ENCODE data around the gene COQ4.
"Not testable (repeated sequence)": the region's sequence is repeated elsewhere in the genome, so short reads cannot be mapped to it uniquely, and the experiment has no call there.

Gene COQ4

DNA sequence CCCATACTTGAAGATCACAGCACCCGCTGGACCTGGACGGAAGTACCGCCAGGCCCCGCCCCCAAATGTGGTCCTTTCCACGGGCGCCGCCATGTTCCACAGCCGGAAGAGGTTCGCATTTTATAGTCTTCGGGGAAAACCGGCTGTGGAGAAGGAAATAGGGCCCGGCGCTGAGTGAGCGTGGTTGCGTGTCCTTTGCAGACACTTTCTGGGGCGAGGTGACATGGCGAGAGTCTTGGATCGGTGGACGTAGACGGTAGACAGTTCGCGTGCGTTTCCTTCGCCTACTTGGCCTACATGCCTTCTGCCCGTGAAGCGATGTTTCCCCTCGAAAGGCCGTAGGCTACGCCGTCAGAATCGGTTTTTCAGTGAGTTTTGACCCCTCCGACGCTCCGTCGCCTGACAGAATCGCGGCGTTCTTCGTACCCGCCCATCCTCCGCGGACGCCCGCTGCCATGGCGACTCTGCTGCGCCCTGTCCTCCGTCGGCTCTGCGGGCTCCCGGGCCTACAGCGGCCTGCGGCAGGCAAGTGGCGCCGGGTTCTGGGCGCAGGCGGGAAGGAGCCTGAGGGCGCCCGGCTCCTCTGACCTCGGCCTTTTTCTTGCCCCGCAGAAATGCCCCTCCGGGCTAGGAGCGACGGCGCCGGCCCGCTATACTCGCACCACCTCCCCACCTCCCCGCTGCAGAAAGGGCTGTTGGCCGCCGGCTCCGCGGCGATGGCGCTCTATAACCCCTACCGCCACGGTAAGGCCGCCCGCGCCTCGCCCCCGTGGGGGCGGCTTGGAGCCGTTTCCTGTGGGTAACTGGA, at the start of gene COQ4, which contains the start of gene TRUB2:
TSS of gene COQ4 (plus strand) at position 436 of the 808 bp plus-strand sequence. CDS start at position 456, 20 bp downstream.
TSS of gene TRUB2 (minus strand) at position 44 of the 808 bp plus-strand sequence. CDS start at position 5, 39 bp downstream.
- DNase-seq: peak; percentile 98
- in situ Hi-C loops (cut with MboI; ENCODE audit: low pct_unique_long_range_greater_than_20kb, low sequenced_read_pairs): no loop called here

DNA sequence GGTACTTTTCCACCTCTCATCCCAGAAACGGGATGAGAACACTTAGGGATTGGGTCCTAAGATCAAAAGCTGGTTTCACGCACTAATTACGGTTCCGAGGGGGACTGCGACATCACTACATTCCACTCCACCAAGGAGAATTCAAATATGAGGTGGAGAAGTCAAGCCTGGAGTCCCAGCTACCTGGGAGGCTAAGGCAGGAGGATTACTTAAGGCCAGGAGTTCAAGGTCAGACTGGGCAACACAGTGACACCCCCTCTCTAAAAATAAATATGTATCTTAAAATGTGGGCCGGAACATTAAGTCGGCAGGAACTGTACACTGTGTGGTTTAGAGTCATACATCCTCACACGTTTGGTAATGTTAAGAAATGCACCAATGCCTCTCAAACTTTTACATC, 48.4 kb upstream of the COQ4 start:
- in situ Hi-C loops (cut with MboI; ENCODE audit: low pct_unique_long_range_greater_than_20kb, low sequenced_read_pairs): no loop called here
- DNase-seq: no peak

DNA sequence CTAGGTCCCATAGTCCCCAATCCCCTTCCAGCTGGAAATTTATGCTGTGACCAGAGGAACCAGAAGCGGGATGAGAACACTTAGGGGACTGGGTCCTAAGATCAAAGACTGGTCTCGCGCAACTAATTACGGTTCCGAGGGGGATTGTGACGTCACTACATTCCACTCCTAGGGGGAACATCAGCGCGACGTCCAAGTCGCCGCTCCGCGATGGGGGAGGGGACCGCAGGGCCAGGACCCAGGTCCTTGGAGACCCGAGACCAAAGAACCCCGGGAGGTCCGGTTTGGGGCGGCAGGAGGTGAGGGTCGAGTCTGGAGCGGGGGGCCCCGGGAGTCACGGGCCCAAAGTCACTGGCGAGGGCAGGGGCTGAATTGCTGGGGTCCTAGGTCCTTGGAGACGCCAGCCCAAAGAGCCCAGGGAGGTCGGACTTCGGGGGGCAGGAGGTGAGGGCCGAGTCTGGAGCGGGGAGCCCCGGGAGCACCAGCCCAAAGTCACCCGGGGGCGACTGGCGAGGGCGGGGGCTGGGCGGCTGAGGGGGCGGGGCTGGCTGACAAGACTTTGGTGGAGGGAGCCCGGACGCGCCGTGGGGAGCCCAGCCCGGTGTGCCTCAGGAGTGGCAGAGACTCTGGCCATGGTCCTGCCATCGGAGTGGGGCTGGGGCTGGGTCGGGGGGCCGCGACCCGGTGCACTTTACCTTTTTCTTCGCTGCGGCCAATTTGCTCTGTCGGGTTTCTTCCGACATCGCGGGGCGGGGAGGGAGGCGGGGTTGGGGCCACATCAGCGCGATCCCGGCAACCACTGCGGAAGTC, 47.2 kb upstream of the COQ4 start, which contains the start of gene GOLGA2:
TSS of gene GOLGA2 (minus strand) at position 810 of the 810 bp plus-strand sequence. CDS start at position 779, 31 bp downstream.
- DNase-seq: no peak
- in situ Hi-C loops (cut with MboI; ENCODE audit: low pct_unique_long_range_greater_than_20kb, low sequenced_read_pairs): no loop called here

DNA sequence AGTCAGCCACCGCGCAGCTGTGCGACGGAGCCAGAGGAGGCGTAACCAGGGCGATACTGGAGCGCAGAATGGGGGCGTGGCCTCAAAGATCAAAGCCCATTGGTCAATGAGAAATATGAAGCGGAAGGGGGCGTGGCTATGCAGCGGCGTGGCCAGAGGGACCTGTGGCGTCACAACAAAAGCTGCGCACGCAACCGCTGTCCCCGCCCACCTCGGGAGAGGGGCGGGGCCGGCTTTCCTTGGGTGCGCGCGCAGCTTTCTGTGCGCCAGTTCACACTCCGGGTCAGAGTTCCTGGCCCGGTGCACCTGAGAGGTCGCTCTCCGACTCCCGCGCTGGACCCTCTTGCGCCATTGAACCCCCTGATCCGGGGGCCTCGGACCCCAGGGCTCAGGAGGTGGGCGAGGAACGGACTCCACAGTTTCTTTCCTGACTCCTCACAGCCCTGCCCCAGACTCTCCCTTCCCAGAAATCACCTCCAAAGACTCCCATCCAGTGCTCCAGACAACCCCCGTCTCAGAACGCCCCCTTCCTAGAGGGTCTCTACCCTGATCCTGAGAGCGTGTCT, 46.5 kb upstream of the COQ4 start, which contains the start of gene SWI5:
TSS of gene SWI5 (plus strand) at position 269 of the 566 bp plus-strand sequence.
- DNase-seq: peak; percentile 99
- in situ Hi-C loops (cut with MboI; ENCODE audit: low pct_unique_long_range_greater_than_20kb, low sequenced_read_pairs): no loop called here

DNA sequence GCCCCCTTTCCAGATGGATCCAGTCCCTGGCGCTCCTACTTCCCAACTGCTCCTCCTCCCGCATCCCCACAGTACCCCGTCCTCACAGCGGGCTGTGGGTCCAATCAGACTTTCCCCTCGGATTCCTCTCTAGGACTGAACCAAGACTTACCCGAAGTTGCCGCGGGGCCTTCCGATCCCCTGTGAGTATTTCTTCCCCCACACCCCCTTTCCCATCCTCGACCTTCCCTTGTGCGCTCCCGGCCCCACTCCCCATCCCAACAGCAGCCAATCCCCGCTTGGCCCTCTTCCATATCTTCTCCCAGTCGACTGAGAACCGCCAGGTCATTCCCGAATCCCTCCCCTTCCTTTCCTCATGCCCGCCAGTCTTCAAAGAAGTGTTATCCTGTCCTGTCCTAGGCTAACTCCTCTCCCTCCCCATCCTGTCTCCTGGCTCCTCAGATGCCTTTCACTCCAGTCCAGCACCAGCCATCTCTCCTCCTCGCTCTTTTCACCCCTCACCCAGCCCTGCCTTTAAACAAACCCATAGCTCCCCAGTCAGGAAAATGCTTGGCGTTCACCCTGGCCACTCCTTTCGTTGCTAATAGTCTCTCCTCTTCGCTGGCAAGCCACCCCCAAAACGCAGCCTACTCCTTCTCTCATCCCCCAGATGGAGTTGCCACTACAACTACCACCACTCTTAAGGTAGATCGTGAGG, 45.9 kb upstream of the COQ4 start:
- DNase-seq: no peak
- in situ Hi-C loops (cut with MboI; ENCODE audit: low pct_unique_long_range_greater_than_20kb, low sequenced_read_pairs): no loop called here

DNA sequence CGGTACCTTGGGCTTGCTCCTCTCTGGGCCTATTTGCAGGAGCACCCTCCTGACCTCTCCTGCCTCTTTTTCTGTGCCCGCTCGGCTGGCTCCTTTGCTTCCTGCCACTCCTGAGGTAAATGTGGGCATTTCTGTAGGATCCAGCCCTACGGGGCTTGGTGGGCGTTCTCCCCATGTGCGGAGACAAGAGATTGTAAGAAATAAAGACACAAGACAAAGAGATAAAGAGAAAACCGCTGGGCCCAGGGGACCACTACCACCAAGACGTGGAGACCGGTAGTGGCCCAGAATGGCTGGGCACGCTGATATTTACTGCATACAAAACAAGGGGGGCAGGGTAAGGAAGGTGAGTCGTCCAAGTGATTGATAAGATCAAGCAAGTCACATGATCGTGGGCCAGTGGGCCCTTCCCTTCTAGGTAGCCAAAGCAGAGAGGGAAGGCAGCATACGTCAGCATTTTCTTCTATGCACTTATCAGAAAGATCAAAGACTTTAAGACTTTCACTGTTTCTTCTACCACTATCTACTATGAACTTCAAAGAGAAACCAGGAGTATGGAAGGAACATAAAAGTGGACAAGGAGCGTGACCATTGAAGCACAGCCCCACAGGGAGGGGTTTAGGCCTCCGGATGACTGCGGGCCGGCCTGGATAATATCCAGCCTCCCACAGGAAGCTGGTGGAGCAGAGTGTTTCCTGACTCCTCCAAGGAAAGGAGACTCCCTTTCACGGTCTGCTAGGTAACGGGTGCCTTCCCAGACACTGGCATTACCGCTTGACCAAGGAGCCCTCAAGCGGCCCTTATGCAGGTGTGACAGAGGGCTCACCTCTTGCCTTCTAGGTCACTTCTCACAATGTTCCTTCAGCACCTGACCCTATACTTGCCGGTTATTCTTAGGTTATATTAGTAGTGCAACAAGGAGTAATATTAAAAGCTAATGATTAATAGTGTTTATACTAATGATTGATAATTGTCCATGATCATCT, 43.3 kb upstream of the COQ4 start:
- peak; percentile 65 for DNase-seq

GRCh38 chr9:128280084-128280622, 42.5 kb upstream of the COQ4 start:
- DNase-seq: peak; percentile 81
- in situ Hi-C loops (cut with MboI; ENCODE audit: low pct_unique_long_range_greater_than_20kb, low sequenced_read_pairs): no loop called here

More for the DNA sequence above, 43.3 kb upstream of the COQ4 start:
- in situ Hi-C loops (cut with MboI; ENCODE audit: low pct_unique_long_range_greater_than_20kb, low sequenced_read_pairs): not testable (repeated sequence)

GRCh38 chr9:128282500-128282899, 40.1 kb upstream of the COQ4 start:
- in situ Hi-C loops (cut with MboI; ENCODE audit: low pct_unique_long_range_greater_than_20kb, low sequenced_read_pairs): no loop called here
- no peak for DNase-seq

DNA sequence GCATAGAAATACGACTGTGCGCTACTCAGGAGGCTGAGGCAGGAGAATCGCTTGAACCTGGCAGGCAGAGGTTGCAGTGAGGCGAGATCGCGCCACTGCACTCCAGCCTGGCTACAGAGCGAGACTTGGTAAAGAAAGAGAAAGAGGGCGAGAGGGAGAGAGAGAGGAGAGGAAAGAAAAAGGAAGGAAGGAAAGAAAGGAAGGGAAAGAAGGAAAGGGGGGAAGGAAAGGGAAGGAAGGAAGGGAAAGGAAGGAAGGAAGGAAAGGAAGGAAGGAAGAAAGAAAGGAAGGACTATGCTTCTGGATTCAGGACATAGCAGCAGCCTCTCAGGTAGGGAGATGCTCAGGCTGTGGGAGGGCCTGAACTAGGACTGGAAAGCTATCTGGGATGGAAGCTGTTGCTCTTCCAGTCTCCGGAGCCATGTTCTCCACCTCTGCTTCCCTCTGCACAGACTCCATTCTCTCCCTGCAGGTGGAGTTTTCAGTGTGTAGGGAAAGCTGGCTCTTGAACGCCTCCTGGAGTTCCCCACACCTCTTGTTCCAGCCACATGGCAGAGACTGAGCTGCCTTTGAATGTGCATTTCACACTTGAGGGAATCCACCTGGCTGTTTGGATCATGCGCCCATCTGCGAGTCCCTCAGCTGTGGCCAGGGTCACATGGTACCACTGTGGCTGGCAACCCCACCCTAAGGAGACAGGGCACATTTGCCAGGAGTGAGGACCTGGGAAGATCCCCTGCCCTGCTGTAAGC, 37.4 kb upstream of the COQ4 start:
- DNase-seq: no peak
- in situ Hi-C loops (cut with MboI; ENCODE audit: low pct_unique_long_range_greater_than_20kb, low sequenced_read_pairs): no loop called here

- no peak for DNase-seq
- in situ Hi-C loops (cut with MboI; ENCODE audit: low pct_unique_long_range_greater_than_20kb, low sequenced_read_pairs): no loop called here
These were observed 36.2 kb upstream of the COQ4 start for GRCh38 chr9:128286440-128286839.

DNA sequence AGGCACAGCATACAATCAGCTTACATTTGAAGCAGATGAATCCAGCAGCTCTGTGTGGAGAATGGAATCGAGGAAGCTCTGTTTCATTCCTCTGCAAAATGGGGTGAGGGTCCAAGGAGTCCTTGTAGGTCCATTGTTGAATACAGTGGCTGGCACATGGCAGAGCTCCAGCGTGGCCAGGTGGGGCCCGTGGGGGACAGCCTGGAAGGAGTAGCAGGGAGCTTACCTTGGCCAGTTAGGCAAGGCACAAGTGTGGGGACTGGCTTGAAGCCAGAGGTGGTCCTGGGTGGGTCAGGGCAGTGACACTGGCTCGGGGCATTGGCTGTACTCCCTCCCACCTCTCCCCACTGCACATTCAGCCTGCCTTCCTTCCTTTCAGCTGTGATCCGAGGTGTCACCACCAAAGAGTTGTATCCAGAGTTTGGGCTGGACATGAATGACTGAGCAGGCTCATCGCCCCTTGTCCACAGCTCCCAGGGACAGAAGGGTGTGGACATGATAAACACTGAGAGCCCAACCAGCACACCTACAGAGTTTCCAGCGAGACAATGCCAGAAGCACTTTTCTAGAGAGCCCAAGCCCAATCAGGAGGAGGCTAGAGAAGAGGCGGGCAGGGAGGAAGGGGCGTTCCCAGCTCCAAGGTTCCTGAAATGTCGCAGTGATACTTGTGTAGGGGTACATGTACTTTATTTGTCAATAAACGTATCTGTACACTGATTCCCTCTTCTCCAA, 34.2 kb upstream of the COQ4 start:
- DNase-seq: no peak
- in situ Hi-C loops (cut with MboI; ENCODE audit: low pct_unique_long_range_greater_than_20kb, low sequenced_read_pairs): no loop called here

DNA sequence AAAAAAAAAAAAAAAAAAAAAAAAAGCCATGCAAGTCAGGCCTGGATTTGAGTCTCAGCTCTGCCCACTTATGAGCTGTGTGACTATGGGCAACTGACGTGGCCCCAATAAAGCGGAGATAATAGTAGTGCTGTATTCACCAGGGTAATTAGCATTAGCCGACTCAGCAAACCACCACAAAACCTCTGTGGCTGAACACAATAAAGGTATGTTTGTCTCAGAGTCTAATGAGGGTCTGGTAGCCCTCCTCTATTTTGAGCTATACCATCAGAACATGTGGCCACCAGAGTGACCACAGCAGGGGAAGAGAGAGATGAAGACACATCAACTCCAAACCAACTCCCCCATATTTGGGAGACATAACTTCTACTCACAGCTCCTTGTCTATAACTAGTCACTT, 30.6 kb upstream of the COQ4 start:
- DNase-seq: no peak
- in situ Hi-C loops (cut with MboI; ENCODE audit: low pct_unique_long_range_greater_than_20kb, low sequenced_read_pairs): no loop called here

DNA sequence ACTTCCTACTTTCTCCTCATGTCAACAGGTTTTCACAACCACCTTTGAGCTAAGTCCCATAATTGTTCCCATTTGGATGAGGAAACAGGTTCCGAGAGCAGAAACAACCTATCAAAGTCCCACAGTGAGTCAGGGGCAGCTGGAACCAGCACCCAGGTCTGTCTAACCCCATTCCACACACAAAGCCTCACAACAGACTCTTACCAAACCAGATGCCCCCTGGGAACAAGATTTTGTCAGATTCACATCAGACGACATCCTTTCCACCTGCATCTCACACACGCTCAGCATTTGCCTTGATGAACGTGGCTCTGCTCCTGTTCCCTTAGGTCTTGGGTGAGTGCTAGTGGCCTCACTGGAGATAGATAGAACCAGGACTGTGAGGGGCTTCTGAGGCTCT, 29.5 kb upstream of the COQ4 start:
- in situ Hi-C loops (cut with MboI; ENCODE audit: low pct_unique_long_range_greater_than_20kb, low sequenced_read_pairs): no loop called here
- no peak for DNase-seq

GRCh38 chr9:128294142-128294541, 28.5 kb upstream of the COQ4 start:
- in situ Hi-C loops (cut with MboI; ENCODE audit: low pct_unique_long_range_greater_than_20kb, low sequenced_read_pairs): no loop called here
- no peak for DNase-seq

- in situ Hi-C loops (cut with MboI; ENCODE audit: low pct_unique_long_range_greater_than_20kb, low sequenced_read_pairs): no loop called here
- no peak for DNase-seq
These were observed 26.1 kb upstream of the COQ4 start for GRCh38 chr9:128296340-128297220.
